ENCODE data around the gene HRC.
A peak's percentile ranks its signal among the peaks of the same experiment; 100 is the strongest.

Gene HRC

DNA sequence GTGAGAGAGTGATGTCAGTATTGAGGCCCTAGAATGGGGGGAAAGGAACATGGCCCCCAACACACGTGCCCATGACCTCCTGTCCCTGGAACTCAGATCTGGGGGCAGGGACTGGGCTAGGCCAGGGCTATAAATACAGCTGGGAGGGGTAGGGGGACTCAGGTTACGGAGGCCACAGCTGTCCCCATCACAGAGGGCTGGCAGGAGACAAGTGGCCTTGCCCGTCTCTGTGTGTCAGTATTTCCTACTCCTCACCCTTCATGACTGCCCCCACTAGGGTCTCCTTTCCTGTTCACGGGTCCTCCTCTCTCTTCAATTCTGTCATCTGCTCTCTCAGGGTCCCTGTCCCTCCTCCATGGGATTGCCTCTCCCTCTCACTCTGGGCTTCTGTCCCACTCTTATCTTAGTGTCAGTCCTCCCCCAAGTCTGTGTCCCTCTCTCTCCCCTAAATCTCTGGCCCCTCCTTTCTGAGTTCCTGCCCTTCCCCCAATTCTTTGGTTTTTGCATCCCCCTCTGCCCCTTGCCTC is 687 bp upstream of the HRC start:
- Histone ChIP-seq H3K4me3 (ENCODE audit: low read length) (no peak overlapping the region), H2AK5ac (ENCODE audit: low read length) (no peak overlapping the region), H3K9ac (ENCODE audit: low read length) (peak overlapping the region; percentile 42), H2BK120ac (ENCODE audit: low read depth, low read length) (no peak overlapping the region), H4K5ac (ENCODE audit: low read length) (no peak overlapping the region), H3K27ac (ENCODE audit: low read depth, low read length) (no peak overlapping the region), H3K36me3 (ENCODE audit: control insufficient read depth, insufficient read depth, low read length) (no peaks in the 10 kb centered on the region), H3K18ac (ENCODE audit: low read length) (no peak overlapping the region), H3K4ac (ENCODE audit: low read depth, low read length) (no peak overlapping the region), H3K79me2 (ENCODE audit: control insufficient read depth, insufficient read depth, low read length) (no peaks in the 10 kb centered on the region), H3K79me1 (ENCODE audit: low read length) (no peaks in the 10 kb centered on the region), H4K8ac (ENCODE audit: low read depth, low read length) (no peak overlapping the region), H2BK5ac (ENCODE audit: low read length) (no peak overlapping the region), H3K27me3 (ENCODE audit: insufficient read depth, low read length, poor library complexity) (no peaks in the 10 kb centered on the region), H2BK15ac (replicated peaks; ENCODE audit: low read depth) (no peak overlapping the region), H3K23ac (ENCODE audit: low read length) (no peak overlapping the region), H3K56ac (ENCODE audit: low read length) (peak overlapping the region; percentile 64), H3K4me1 (ENCODE audit: control insufficient read depth, low read depth, low read length) (peaks cover 10% of the 10 kb centered on the region), H3K4me2 (ENCODE audit: low read length) (peak overlapping the region; percentile 20)
- peak; percentile 58 for DNase-seq
- WGBS (ENCODE audit: extremely low coverage, insufficient coverage, low lambda C conversion rate) = no CpG with 5 or more reads among the region's 4 CpGs

- H3K18ac ChIP-seq (ENCODE audit: low read length) = no peak overlapping the region
- H3K4ac ChIP-seq (ENCODE audit: low read depth, low read length) = no peak overlapping the region
- no peak overlapping the region for H4K5ac ChIP-seq (ENCODE audit: low read length)
- no peak overlapping the region for H3K4me2 ChIP-seq (ENCODE audit: low read length)
- no peak overlapping the region for H3K56ac ChIP-seq (ENCODE audit: low read length)
- H2AK5ac ChIP-seq (ENCODE audit: low read length) = no peak overlapping the region
- H3K79me1 ChIP-seq (ENCODE audit: low read length) = no peaks in the 10 kb centered on the region
- H3K79me2 ChIP-seq (ENCODE audit: control insufficient read depth, insufficient read depth, low read length) = no peaks in the 10 kb centered on the region
- H3K36me3 ChIP-seq (ENCODE audit: control insufficient read depth, insufficient read depth, low read length) = no peaks in the 10 kb centered on the region
- no peak for DNase-seq
- no peak overlapping the region for H2BK15ac ChIP-seq (replicated peaks; ENCODE audit: low read depth)
- WGBS (ENCODE audit: extremely low coverage, insufficient coverage, low lambda C conversion rate) = no CpG with 5 or more reads among the region's 6 CpGs
- H2BK5ac ChIP-seq (ENCODE audit: low read length) = no peak overlapping the region
- no peak overlapping the region for H3K27ac ChIP-seq (ENCODE audit: low read depth, low read length)
- no peak overlapping the region for H3K4me3 ChIP-seq (ENCODE audit: low read length)
- peaks cover 10% of the 10 kb centered on the region for H3K4me1 ChIP-seq (ENCODE audit: control insufficient read depth, low read depth, low read length)
- no peak overlapping the region for H4K8ac ChIP-seq (ENCODE audit: low read depth, low read length)
- H3K9ac ChIP-seq (ENCODE audit: low read length) = no peak overlapping the region
- H2BK120ac ChIP-seq (ENCODE audit: low read depth, low read length) = no peak overlapping the region
- H3K23ac ChIP-seq (ENCODE audit: low read length) = no peak overlapping the region
- no peaks in the 10 kb centered on the region for H3K27me3 ChIP-seq (ENCODE audit: insufficient read depth, low read length, poor library complexity)
Measured at GRCh38 chr19:49154279-49154678, 917 bp downstream of the HRC start.

- Histone ChIP-seq H3K27me3 (ENCODE audit: insufficient read depth, low read length, poor library complexity) (no peaks in the 10 kb centered on the region), H3K4me2 (ENCODE audit: low read length) (no peak overlapping the region), H3K18ac (ENCODE audit: low read length) (no peak overlapping the region), H3K79me2 (ENCODE audit: control insufficient read depth, insufficient read depth, low read length) (no peaks in the 10 kb centered on the region), H4K8ac (ENCODE audit: low read depth, low read length) (no peak overlapping the region), H3K79me1 (ENCODE audit: low read length) (no peaks in the 10 kb centered on the region), H3K4me1 (ENCODE audit: control insufficient read depth, low read depth, low read length) (peaks cover 13% of the 10 kb centered on the region), H3K4me3 (ENCODE audit: low read length) (no peak overlapping the region), H3K4ac (ENCODE audit: low read depth, low read length) (no peak overlapping the region), H3K56ac (ENCODE audit: low read length) (no peak overlapping the region), H3K36me3 (ENCODE audit: control insufficient read depth, insufficient read depth, low read length) (no peaks in the 10 kb centered on the region), H2BK5ac (ENCODE audit: low read length) (no peak overlapping the region), H2BK15ac (replicated peaks; ENCODE audit: low read depth) (no peak overlapping the region), H2AK5ac (ENCODE audit: low read length) (no peak overlapping the region), H2BK120ac (ENCODE audit: low read depth, low read length) (no peak overlapping the region), H3K23ac (ENCODE audit: low read length) (no peak overlapping the region), H3K27ac (ENCODE audit: low read depth, low read length) (no peak overlapping the region), H3K9ac (ENCODE audit: low read length) (no peak overlapping the region), H4K5ac (ENCODE audit: low read length) (no peak overlapping the region)
- DNase-seq = no peak
- no CpG with 5 or more reads among the region's 10 CpGs for WGBS (ENCODE audit: extremely low coverage, insufficient coverage, low lambda C conversion rate)
Measured at GRCh38 chr19:49153167-49153809, 1.9 kb downstream of the HRC start.

DNA sequence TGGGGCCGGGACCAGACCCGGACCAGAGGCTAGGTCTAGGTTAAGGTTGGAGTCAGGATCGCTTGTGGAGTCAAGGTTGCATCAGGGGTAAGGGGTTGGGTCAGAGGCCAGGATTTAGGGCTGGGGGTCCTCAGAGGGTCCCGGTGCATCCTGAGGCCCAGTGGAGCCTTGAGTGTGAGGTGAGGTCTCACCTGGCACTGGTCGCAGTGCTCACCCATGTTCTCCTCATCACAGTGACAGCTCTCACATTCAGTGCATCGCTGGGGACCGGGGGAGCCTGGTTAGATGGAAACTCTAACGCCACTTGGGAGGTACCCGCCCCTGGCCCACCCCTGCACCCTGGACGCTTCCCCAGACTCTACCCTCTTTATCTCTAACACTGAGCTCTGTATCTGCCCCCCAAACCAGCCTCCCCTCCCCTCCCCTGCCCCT is 3.1 kb downstream of the HRC start:
- no peak overlapping the region for H3K56ac ChIP-seq (ENCODE audit: low read length)
- H3K9ac ChIP-seq (ENCODE audit: low read length) = no peak overlapping the region
- no peak overlapping the region for H4K8ac ChIP-seq (ENCODE audit: low read depth, low read length)
- no peak overlapping the region for H3K18ac ChIP-seq (ENCODE audit: low read length)
- H3K36me3 ChIP-seq (ENCODE audit: control insufficient read depth, insufficient read depth, low read length) = no peaks in the 10 kb centered on the region
- no CpG with 5 or more reads among the region's 10 CpGs for WGBS (ENCODE audit: extremely low coverage, insufficient coverage, low lambda C conversion rate)
- H2BK5ac ChIP-seq (ENCODE audit: low read length) = no peak overlapping the region
- no peak for DNase-seq
- peaks cover 13% of the 10 kb centered on the region for H3K4me1 ChIP-seq (ENCODE audit: control insufficient read depth, low read depth, low read length)
- H2AK5ac ChIP-seq (ENCODE audit: low read length) = no peak overlapping the region
- no peak overlapping the region for H2BK120ac ChIP-seq (ENCODE audit: low read depth, low read length)
- H4K5ac ChIP-seq (ENCODE audit: low read length) = no peak overlapping the region
- H3K27me3 ChIP-seq (ENCODE audit: insufficient read depth, low read length, poor library complexity) = no peaks in the 10 kb centered on the region
- H2BK15ac ChIP-seq (replicated peaks; ENCODE audit: low read depth) = no peak overlapping the region
- H3K4me3 ChIP-seq (ENCODE audit: low read length) = no peak overlapping the region
- no peak overlapping the region for H3K4ac ChIP-seq (ENCODE audit: low read depth, low read length)
- H3K79me2 ChIP-seq (ENCODE audit: control insufficient read depth, insufficient read depth, low read length) = no peaks in the 10 kb centered on the region
- H3K79me1 ChIP-seq (ENCODE audit: low read length) = no peaks in the 10 kb centered on the region
- no peak overlapping the region for H3K23ac ChIP-seq (ENCODE audit: low read length)
- H3K27ac ChIP-seq (ENCODE audit: low read depth, low read length) = no peak overlapping the region
- no peak overlapping the region for H3K4me2 ChIP-seq (ENCODE audit: low read length)

DNA sequence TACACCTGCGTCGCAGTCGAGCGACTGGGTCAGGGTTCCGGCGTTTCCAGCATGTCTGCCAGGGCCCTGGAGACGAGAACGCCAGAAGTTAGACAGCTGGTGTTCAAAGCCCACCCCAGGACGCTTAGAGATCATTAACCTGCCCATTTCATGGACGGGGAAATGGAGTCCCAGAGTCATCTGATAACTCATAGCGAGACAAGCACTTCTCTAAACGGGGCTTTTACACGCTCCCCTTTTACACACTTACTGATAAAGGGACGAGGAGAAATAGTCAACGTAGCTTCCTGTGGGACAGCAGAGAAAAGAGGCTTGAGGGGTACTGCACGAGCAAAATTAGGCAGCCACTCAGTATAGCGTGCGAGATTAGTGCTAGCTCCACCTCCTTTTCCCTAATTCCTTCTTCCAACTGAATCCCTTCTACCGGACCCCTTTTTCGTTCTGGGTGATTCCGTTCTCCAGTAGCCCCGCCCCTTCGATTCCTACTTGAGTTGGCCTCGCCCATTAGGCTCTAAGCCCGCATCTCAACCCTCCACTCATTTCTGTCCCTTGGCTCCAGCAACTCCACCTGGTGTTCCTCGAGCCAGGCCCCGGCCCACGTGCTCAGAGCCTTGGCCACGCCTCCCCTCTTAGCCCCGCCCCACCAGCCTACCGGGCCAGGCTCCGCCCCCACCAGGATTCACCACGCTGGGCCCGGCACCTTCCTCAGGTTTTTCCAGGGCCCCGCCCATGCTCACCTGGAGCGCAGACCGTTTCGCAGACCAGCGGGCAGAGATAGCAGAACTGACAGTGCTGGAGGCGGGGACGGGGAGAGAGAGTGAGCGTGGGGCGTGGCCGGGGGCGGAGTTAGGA is 3.7 kb downstream of the HRC start:
- H2BK120ac ChIP-seq (ENCODE audit: low read depth, low read length) = no peak overlapping the region
- H3K23ac ChIP-seq (ENCODE audit: low read length) = no peak overlapping the region
- H3K9ac ChIP-seq (ENCODE audit: low read length) = no peak overlapping the region
- no peak overlapping the region for H3K56ac ChIP-seq (ENCODE audit: low read length)
- no peak overlapping the region for H4K8ac ChIP-seq (ENCODE audit: low read depth, low read length)
- H3K27me3 ChIP-seq (ENCODE audit: insufficient read depth, low read length, poor library complexity) = no peaks in the 10 kb centered on the region
- DNase-seq = peak; percentile 97
- no peak overlapping the region for H3K4ac ChIP-seq (ENCODE audit: low read depth, low read length)
- no peak overlapping the region for H2AK5ac ChIP-seq (ENCODE audit: low read length)
- no CpG with 5 or more reads among the region's 45 CpGs for WGBS (ENCODE audit: extremely low coverage, insufficient coverage, low lambda C conversion rate)
- H3K4me3 ChIP-seq (ENCODE audit: low read length) = no peak overlapping the region
- peak overlapping the region; percentile 56 for H3K4me2 ChIP-seq (ENCODE audit: low read length)
- no peaks in the 10 kb centered on the region for H3K36me3 ChIP-seq (ENCODE audit: control insufficient read depth, insufficient read depth, low read length)
- H3K4me1 ChIP-seq (ENCODE audit: control insufficient read depth, low read depth, low read length) = peaks cover 13% of the 10 kb centered on the region
- H2BK15ac ChIP-seq (replicated peaks; ENCODE audit: low read depth) = no peak overlapping the region
- no peak overlapping the region for H2BK5ac ChIP-seq (ENCODE audit: low read length)
- no peaks in the 10 kb centered on the region for H3K79me1 ChIP-seq (ENCODE audit: low read length)
- no peak overlapping the region for H4K5ac ChIP-seq (ENCODE audit: low read length)
- H3K18ac ChIP-seq (ENCODE audit: low read length) = no peak overlapping the region
- no peak overlapping the region for H3K27ac ChIP-seq (ENCODE audit: low read depth, low read length)
- no peaks in the 10 kb centered on the region for H3K79me2 ChIP-seq (ENCODE audit: control insufficient read depth, insufficient read depth, low read length)

Data from mesendoderm (in vitro differentiated cells).